ENCODE measurements around the gene NR0B2.

NR0B2 gene

GRCh38 chr1:26913754-26914619 is at the start of gene NR0B2:
Gene NR0B2 (minus strand): TSS chr1:26913975. CDS start chr1:26913940, 35 bp downstream.
- POLR2A ChIA-PET = interaction anchor here (2.3 to 4.6 kb wide), 3 partner anchors 15 to 49 kb away, joined by 8 to 31 read pairs (median 13); partner anchors contain the start of genes GPATCH3 and GPN2
- no peak for DNase-seq (ENCODE audit: extremely low spot score)
- TF ChIP-seq HDGF (IDR thresholded peaks at IDR 0.05; ENCODE audit: borderline replicate concordance) (no peak), PKNOX1 (IDR thresholded peaks at IDR 0.05) (no peak), FOXK2 (IDR thresholded peaks at IDR 0.05) (no peak), L3MBTL2 (conservative IDR thresholded peaks at IDR 0.05) (no peak), SUZ12 (IDR thresholded peaks at IDR 0.05) (no peak), ARNT (IDR thresholded peaks at IDR 0.05) (no peak)
- CTCF ChIA-PET = interaction anchor here (1.0 kb wide), 1 partner anchor 9 kb away, joined by 3 read pairs; no protein-coding TSS in a partner anchor

GRCh38 chr1:26961826-26962225 is 48.1 kb upstream of the NR0B2 start:
- no peak for DNase-seq (ENCODE audit: extremely low spot score)
- POLR2A ChIA-PET = no interaction called here
- TF ChIP-seq ZNF384 (IDR thresholded peaks at IDR 0.05) (no peak), SP1 (IDR thresholded peaks at IDR 0.05) (no peak), ARNT (IDR thresholded peaks at IDR 0.05) (no peak), ELF4 (IDR thresholded peaks at IDR 0.05) (no peak), PKNOX1 (IDR thresholded peaks at IDR 0.05) (no peak), FOXM1 (IDR thresholded peaks at IDR 0.05; ENCODE audit: borderline replicate concordance) (no peak), CTBP1 (IDR thresholded peaks at IDR 0.05; ENCODE audit: borderline replicate concordance) (no peak), HDGF (IDR thresholded peaks at IDR 0.05; ENCODE audit: borderline replicate concordance) (no peak), NFRKB (IDR thresholded peaks at IDR 0.05) (no peak)
- CTCF ChIA-PET = no interaction called here

- TF ChIP-seq NFRKB (IDR thresholded peaks at IDR 0.05) (no peak), LEF1 (IDR thresholded peaks at IDR 0.05; ENCODE audit: borderline replicate concordance) (no peak), L3MBTL2 (conservative IDR thresholded peaks at IDR 0.05) (no peak), TARDBP (IDR thresholded peaks at IDR 0.05) (no peak), BHLHE40 (IDR thresholded peaks at IDR 0.05; ENCODE audit: borderline replicate concordance) (no peak), PKNOX1 (IDR thresholded peaks at IDR 0.05) (no peak), ELF4 (IDR thresholded peaks at IDR 0.05) (no peak), ZNF384 (IDR thresholded peaks at IDR 0.05) (no peak), ARNT (IDR thresholded peaks at IDR 0.05) (no peak), CTBP1 (IDR thresholded peaks at IDR 0.05; ENCODE audit: borderline replicate concordance) (no peak), FOXK2 (IDR thresholded peaks at IDR 0.05) (no peak), FOXA1 (IDR thresholded peaks at IDR 0.05) (no peak), SUZ12 (IDR thresholded peaks at IDR 0.05) (no peak), SP1 (IDR thresholded peaks at IDR 0.05) (no peak), HDGF (IDR thresholded peaks at IDR 0.05; ENCODE audit: borderline replicate concordance) (no peak), FOXM1 (IDR thresholded peaks at IDR 0.05; ENCODE audit: borderline replicate concordance) (no peak)
- ChIA-PET CTCF (interaction anchor here (0.6 kb wide), 1 partner anchor 251 kb away, joined by 3 read pairs; no protein-coding TSS in a partner anchor), POLR2A (interaction anchor here (1.1 kb wide), 1 partner anchor 14 kb away, joined by 3 read pairs; no protein-coding TSS in a partner anchor)
- no peak for DNase-seq (ENCODE audit: extremely low spot score)
Measured at GRCh38 chr1:26960625-26960966, 46.8 kb upstream of the NR0B2 start.

GRCh38 chr1:26959722-26960624 is 46.2 kb upstream of the NR0B2 start, which contains the start of gene KDF1:
Gene KDF1 (minus strand): TSS chr1:26960468. CDS start chr1:26952380, 8,088 bp downstream.
- DNase-seq (ENCODE audit: extremely low spot score) = no peak
- ChIA-PET CTCF (interaction anchor here (0.6 kb wide), 1 partner anchor 251 kb away, joined by 3 read pairs; no protein-coding TSS in a partner anchor), POLR2A (interaction anchor here (1.1 kb wide), 1 partner anchor 14 kb away, joined by 3 read pairs; no protein-coding TSS in a partner anchor)
- TF ChIP-seq SUZ12 (IDR thresholded peaks at IDR 0.05) = no peak
- TF ChIP-seq ARNT (IDR thresholded peaks at IDR 0.05) = no peak
- TF ChIP-seq CTBP1 (IDR thresholded peaks at IDR 0.05; ENCODE audit: borderline replicate concordance) = no peak
- no peak for TF ChIP-seq PKNOX1 (IDR thresholded peaks at IDR 0.05)
- TF ChIP-seq TARDBP (IDR thresholded peaks at IDR 0.05) = no peak
- TF ChIP-seq SP1 (IDR thresholded peaks at IDR 0.05) = no peak
- TF ChIP-seq BHLHE40 (IDR thresholded peaks at IDR 0.05; ENCODE audit: borderline replicate concordance) = no peak
- no peak for TF ChIP-seq ELF4 (IDR thresholded peaks at IDR 0.05)
- TF ChIP-seq ZNF384 (IDR thresholded peaks at IDR 0.05) = no peak
- no peak for TF ChIP-seq FOXK2 (IDR thresholded peaks at IDR 0.05)
- no peak for TF ChIP-seq FOXA1 (IDR thresholded peaks at IDR 0.05)
- TF ChIP-seq LEF1 (IDR thresholded peaks at IDR 0.05; ENCODE audit: borderline replicate concordance) = no peak
- no peak for TF ChIP-seq NFRKB (IDR thresholded peaks at IDR 0.05)
- TF ChIP-seq HDGF (IDR thresholded peaks at IDR 0.05; ENCODE audit: borderline replicate concordance) = no peak
- TF ChIP-seq FOXM1 (IDR thresholded peaks at IDR 0.05; ENCODE audit: borderline replicate concordance) = no peak
- TF ChIP-seq L3MBTL2 (conservative IDR thresholded peaks at IDR 0.05) = no peak

Measured in HEK293T (cell line).